Smooth muscle cell (in vitro differentiated cells): ENCODE results near the gene HSPA6. TPM values are rescaled to one million over a fixed set of nuclear protein-coding genes. Genes with fewer than 3 reads are reported as not detected.
A peak's percentile ranks its signal among the peaks of the same experiment; 100 is the strongest.

Experiments
- DNase-seq: peaks from one replicate; lab custom pipeline; 2025; ENCODE audit not compliant: unreplicated experiment; lab: John Stamatoyannopoulos, UW
- H2AFZ ChIP-seq: fragments of 200-600 bp; sonication (generic); 2 replicates; pipeline ENCODE4 v1.6.0; 2016; ENCODE audit warnings: antibody characterized with exemption, low read depth, mild to moderate bottlenecking
- H3F3A ChIP-seq: fragments of 200-600 bp; sonication (generic); 2 replicates; pipeline ENCODE4 v1.6.0; 2017; ENCODE audit warnings: antibody characterized with exemption, low read depth
- H3K27ac ChIP-seq: fragments of 200-600 bp; sonication (generic); 2 replicates; pipeline ENCODE4 v1.5.1; 2016; ENCODE audit warnings: low read depth, mild to moderate bottlenecking
- H3K27me3 ChIP-seq: fragments of 200-600 bp; sonication (generic); 2 replicates; pipeline ENCODE4 v1.6.1; 2016; ENCODE audit warnings: low read depth, mild to moderate bottlenecking
- H3K36me3 ChIP-seq: fragments of 200-600 bp; sonication (generic); 2 replicates; pipeline ENCODE4 v1.5.1; 2016; ENCODE audit warnings: low read depth
- H3K4me1 ChIP-seq: fragments of 200-600 bp; sonication (generic); 2 replicates; pipeline ENCODE4 v1.5.1; 2016; ENCODE audit warnings: low read depth
- H3K4me2 ChIP-seq: fragments of 200-600 bp; sonication (generic); 2 replicates; pipeline ENCODE4 v1.6.0; 2016; ENCODE audit warnings: mild to moderate bottlenecking
- H3K4me3 ChIP-seq: fragments of 200-600 bp; sonication (generic); 2 replicates; pipeline ENCODE4 v1.5.1; 2016; ENCODE audit warnings: mild to moderate bottlenecking
- H3K79me2 ChIP-seq: fragments of 200-600 bp; sonication (generic); 2 replicates; pipeline ENCODE4 v1.6.0; 2016; ENCODE audit warnings: low read depth, mild to moderate bottlenecking
- H3K9ac ChIP-seq: fragments of 200-600 bp; sonication (generic); 2 replicates; pipeline ENCODE4 v1.6.0; 2016; ENCODE audit warnings: low read depth
- H3K9me3 ChIP-seq: fragments of 200-600 bp; sonication (generic); replicated peaks from 2 replicates; pipeline ENCODE4 v1.5.1; 2016; ENCODE audit warnings: low read depth
- H4K20me1 ChIP-seq: fragments of 200-600 bp; sonication (generic); 2 replicates; pipeline ENCODE4 v1.6.0; 2016; ENCODE audit warnings: low read depth
- WGBS: methylation state at CpG from one replicate; pipeline ENCODE4 v1.1.7; 2016; ENCODE audit warnings: low lambda C conversion rate; 5-methylcytosine and 5-hydroxymethylcytosine counted together
- polyA plus RNA-seq: library from polyadenylated mRNA; unstranded; fragments of >200 nt; fragmentation: Nextera tagmentation; extraction: Ambion mirVana; gene quantifications from 2 replicates; pipeline ENCODE4 v1.2.1, GENCODE V29; 2016
- total RNA-seq: library from RNA; depleted of rRNA; stranded (reverse); fragments of >200 nt; gene quantifications from 2 replicates; pipeline ENCODE4 v1.2.3, GENCODE V29; 2014
- TF ChIP-seq, protein P1 (sequence below): fragments of 200-600 bp; sonication (generic); IDR thresholded peaks from 2 replicates; pipeline ENCODE4 v1.5.1; 2017; ENCODE audit warnings: borderline replicate concordance, mild to moderate bottlenecking, antibody characterized with exemption; ENCODE audit not compliant: insufficient read depth, poor library complexity, severe bottlenecking

The HSPA6 gene
- total and polyA plus RNA-seq, 2 experiments from 2014 or later, result 0.18 to 0.45 TPM

DNA sequence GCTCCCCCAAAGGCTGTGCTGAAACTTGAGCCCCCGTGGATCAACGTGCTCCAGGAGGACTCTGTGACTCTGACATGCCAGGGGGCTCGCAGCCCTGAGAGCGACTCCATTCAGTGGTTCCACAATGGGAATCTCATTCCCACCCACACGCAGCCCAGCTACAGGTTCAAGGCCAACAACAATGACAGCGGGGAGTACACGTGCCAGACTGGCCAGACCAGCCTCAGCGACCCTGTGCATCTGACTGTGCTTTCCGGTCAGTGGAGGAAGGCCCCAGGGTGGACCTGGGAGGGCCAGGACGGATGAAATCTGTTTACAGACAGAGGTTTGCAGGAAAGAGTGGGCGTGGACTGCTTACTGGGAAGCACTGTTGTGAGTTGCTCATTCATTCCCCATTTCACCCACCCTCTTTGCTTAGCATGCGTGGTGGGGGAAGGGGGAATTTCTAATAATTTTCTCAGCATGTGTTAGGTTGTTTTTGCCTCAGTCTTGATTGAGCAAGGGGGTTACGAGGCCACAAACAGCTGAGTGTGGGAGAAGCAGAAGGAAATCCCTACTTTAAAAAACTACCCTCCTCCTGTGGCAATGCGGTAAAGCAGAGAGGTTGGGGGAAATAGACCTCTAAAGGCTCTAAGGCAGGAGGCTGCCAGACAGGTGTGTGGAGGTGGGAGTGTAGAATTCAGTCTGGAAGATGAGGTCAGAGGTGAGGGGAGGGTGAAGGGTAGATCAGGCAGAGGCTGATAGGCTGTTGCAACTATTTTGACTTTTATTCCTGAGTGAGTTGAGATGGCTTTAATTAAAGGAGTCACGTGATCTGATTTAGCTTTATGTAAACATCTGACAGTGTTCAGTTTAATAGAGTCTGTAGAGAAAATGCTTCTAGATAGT lies 17.8 kb upstream of the HSPA6 start:
- Histone ChIP-seq H3K79me2 (no peaks in the 10 kb centered on the region), H3K4me3 (no peak overlapping the region), H3K27ac (peak overlapping the region; percentile 4), H2AFZ (no peak overlapping the region), H3F3A (no peaks in the 10 kb centered on the region), H3K4me2 (peak overlapping the region; percentile 72), H3K36me3 (no peaks in the 10 kb centered on the region), H4K20me1 (no peaks in the 10 kb centered on the region), H3K27me3 (no peaks in the 10 kb centered on the region), H3K4me1 (peaks cover 7% of the 10 kb centered on the region), H3K9me3 (no peaks in the 10 kb centered on the region), H3K9ac (no peak overlapping the region)
- no peak for DNase-seq
- TF ChIP-seq, protein P1, sequence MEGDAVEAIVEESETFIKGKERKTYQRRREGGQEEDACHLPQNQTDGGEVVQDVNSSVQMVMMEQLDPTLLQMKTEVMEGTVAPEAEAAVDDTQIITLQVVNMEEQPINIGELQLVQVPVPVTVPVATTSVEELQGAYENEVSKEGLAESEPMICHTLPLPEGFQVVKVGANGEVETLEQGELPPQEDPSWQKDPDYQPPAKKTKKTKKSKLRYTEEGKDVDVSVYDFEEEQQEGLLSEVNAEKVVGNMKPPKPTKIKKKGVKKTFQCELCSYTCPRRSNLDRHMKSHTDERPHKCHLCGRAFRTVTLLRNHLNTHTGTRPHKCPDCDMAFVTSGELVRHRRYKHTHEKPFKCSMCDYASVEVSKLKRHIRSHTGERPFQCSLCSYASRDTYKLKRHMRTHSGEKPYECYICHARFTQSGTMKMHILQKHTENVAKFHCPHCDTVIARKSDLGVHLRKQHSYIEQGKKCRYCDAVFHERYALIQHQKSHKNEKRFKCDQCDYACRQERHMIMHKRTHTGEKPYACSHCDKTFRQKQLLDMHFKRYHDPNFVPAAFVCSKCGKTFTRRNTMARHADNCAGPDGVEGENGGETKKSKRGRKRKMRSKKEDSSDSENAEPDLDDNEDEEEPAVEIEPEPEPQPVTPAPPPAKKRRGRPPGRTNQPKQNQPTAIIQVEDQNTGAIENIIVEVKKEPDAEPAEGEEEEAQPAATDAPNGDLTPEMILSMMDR, result no peak
- WGBS, result 36% methylated on average over 13 of the region's 15 CpGs

DNA sequence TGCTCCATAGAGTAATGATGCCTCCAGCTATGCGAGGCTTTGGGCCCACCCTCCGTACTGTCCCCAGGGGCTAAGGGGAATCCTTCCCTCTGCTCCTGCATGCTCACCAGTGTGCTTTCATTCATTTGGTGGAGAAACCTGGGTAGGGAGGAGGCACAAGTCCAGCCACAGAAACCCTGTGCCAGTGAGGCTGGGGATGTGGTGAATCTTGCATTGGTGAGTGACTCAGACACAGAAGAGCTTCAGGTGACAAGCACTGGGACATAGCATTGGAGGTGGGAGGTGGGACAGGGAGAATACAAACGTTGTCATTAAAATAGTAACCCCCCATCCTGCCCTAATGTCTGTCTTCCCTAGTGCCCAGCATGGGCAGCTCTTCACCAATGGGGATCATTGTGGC lies 13.9 kb upstream of the HSPA6 start:
- 88% methylated on average over 3 of the region's 3 CpGs for WGBS
- H2AFZ ChIP-seq, result no peak overlapping the region
- DNase-seq, result no peak
- H3K9me3 ChIP-seq, result no peaks in the 10 kb centered on the region
- no peak overlapping the region for H3K27ac ChIP-seq
- H3K36me3 ChIP-seq, result no peaks in the 10 kb centered on the region
- no peaks in the 10 kb centered on the region for H3K27me3 ChIP-seq
- H3K4me3 ChIP-seq, result no peak overlapping the region
- H4K20me1 ChIP-seq, result no peaks in the 10 kb centered on the region
- no peak overlapping the region for H3K9ac ChIP-seq
- no peaks in the 10 kb centered on the region for H3F3A ChIP-seq
- H3K79me2 ChIP-seq, result no peaks in the 10 kb centered on the region
- TF ChIP-seq, protein P1, result no peak
- H3K4me2 ChIP-seq, result no peak overlapping the region
- no peaks in the 10 kb centered on the region for H3K4me1 ChIP-seq

DNA sequence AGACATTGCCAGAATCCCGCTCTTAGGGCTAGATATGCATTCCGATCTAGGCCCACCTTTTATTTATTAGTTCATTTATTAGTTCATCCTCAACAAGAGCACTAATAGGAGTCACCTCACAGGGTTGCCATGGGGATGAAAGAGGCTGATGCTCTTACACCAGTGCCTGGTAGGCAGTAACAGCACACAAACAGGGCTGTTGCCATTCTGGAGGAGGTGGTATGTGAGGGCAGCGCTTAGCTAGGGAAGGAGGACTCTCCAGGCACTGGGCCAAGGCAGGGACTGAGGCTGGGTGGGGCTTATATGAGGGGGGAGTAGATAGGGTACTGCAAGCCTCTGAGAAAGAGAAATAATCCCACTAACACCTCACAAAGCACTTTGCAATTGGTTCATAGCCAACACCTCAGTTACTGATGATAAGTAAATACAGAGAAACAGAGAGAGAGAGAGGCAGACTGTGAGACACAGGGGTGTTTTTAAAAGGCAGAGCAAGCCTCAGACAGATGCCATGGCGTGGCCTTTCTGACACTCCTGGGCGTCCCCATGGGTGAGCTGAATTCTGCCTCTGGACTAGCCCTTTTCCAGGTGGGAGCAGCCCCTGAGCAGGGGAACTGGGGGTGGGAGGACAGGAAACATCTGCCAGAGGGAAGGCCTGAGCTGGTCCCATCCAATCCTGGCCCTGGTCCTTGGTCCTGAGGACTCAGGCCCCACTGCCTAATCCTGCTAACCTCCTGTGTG lies 13.2 kb upstream of the HSPA6 start:
- no peak overlapping the region for H3K27ac ChIP-seq
- no peaks in the 10 kb centered on the region for H4K20me1 ChIP-seq
- no peak overlapping the region for H3K4me3 ChIP-seq
- H3K27me3 ChIP-seq, result no peaks in the 10 kb centered on the region
- no peaks in the 10 kb centered on the region for H3K79me2 ChIP-seq
- H3K4me2 ChIP-seq, result no peak overlapping the region
- no peaks in the 10 kb centered on the region for H3K36me3 ChIP-seq
- H3K9ac ChIP-seq, result no peak overlapping the region
- WGBS, result 86% methylated on average over 5 of the region's 5 CpGs
- H3K9me3 ChIP-seq, result no peaks in the 10 kb centered on the region
- no peaks in the 10 kb centered on the region for H3K4me1 ChIP-seq
- DNase-seq, result no peak
- H3F3A ChIP-seq, result no peaks in the 10 kb centered on the region
- TF ChIP-seq, protein P1, result no peak
- H2AFZ ChIP-seq, result no peak overlapping the region
